ENCODE data around the gene KRT83.

DNA sequence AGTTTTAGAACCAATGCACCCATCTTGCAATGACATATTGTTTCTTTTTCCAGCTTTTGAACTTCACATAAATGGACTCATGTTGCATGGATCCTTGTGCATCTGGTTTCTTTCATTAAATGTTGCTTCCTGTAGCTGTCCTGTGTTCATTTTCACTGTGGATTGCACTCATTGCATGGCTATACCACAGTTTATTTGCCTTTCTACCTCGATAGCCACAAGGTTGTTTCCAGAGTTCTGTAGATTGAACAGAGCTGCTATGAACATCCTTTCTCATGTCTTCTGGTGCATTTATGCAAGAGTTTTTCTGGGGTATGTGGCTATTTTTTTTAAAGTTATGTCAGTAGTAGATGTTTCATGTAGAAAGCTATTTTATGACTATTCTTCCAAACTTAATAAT, 26.4 kb downstream of the KRT83 start:
- no peak for TF ChIP-seq POLR2AphosphoS5 (IDR thresholded peaks at IDR 0.05)
- no peak for TF ChIP-seq CTCF (IDR thresholded peaks at IDR 0.05)

Measured in prostate gland (tissue), 2 donors.